GM12873 (cell line): ENCODE data around the gene LDB2.

Source experiments
- TF ChIP-seq, protein P1 (sequence below): IDR thresholded peaks from 2 replicates; pipeline ENCODE4 v1.5.1; 2012; ENCODE audit warnings: low read depth, mild to moderate bottlenecking, moderate library complexity, low read length, control low read depth; ENCODE audit not compliant: insufficient read depth; ENCODE audit errors: missing control alignments

LDB2 gene

DNA sequence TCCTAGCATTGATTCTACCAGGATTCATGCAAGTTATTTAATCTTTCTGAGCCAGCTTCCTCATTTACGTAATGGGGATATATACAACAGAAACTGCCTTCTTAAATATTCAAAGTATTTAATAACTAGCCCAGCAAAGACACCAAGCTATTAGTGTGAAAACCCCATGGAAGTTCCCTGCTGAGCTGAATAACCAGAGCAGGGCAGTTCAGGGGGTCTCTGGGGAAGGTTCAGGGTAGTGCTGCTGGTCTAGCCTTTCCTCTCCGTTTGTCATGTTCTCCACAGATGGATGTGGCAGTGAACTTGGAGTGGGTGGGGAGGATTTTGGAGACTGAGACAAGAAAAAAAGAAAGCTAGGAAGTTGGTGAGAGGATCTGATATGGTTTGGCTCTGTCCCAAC is 431.4 kb downstream of the LDB2 start:
- TF ChIP-seq, protein P1, sequence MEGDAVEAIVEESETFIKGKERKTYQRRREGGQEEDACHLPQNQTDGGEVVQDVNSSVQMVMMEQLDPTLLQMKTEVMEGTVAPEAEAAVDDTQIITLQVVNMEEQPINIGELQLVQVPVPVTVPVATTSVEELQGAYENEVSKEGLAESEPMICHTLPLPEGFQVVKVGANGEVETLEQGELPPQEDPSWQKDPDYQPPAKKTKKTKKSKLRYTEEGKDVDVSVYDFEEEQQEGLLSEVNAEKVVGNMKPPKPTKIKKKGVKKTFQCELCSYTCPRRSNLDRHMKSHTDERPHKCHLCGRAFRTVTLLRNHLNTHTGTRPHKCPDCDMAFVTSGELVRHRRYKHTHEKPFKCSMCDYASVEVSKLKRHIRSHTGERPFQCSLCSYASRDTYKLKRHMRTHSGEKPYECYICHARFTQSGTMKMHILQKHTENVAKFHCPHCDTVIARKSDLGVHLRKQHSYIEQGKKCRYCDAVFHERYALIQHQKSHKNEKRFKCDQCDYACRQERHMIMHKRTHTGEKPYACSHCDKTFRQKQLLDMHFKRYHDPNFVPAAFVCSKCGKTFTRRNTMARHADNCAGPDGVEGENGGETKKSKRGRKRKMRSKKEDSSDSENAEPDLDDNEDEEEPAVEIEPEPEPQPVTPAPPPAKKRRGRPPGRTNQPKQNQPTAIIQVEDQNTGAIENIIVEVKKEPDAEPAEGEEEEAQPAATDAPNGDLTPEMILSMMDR = no peak

GRCh38 chr4:16466581-16466980 is 431.9 kb downstream of the LDB2 start:
- TF ChIP-seq, protein P1 = no peak

GRCh38 chr4:16464651-16465050 is 433.8 kb downstream of the LDB2 start:
- TF ChIP-seq, protein P1 = no peak

DNA sequence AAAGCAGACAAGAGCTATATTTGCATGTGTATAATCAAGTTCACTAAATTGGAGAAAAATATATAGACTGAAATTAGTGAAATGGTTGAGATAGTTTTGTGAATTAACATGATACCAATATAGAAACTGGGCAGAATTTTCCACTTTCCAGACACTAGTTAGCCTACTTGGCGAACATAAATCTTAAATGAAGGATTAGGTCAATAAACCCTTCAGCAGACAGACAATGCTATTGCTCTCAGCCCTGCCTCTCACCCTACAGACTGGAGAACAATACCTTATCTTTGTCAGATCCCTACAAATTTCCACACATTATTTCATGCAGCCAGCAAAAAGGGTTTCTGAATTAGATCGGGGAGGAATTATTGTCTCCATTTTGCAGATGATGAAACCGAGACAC is 435.8 kb downstream of the LDB2 start:
- TF ChIP-seq, protein P1 = no peak

- TF ChIP-seq, protein P1 = no peak
Observed at GRCh38 chr4:16461362-16461761, 437.1 kb downstream of the LDB2 start.

GRCh38 chr4:16457944-16458343 is 440.5 kb downstream of the LDB2 start:
- TF ChIP-seq, protein P1 = no peak
